GM13977 (cell line): ENCODE measurements around the gene PLIN5.
A peak's percentile ranks its signal among the peaks of the same experiment; 100 is the strongest.
"Not testable (repeated sequence)": the region's sequence is repeated elsewhere in the genome, so short reads cannot be mapped to it uniquely, and the experiment has no call there.

Source experiments
- DNase-seq: peaks from one replicate; pipeline ENCODE4 v3.0.0; 2012; ENCODE audit warnings: low spot score
- CTCF ChIP-seq: IDR thresholded peaks from 2 replicates; pipeline ENCODE4 v1.5.1; 2012; ENCODE audit warnings: mild to moderate bottlenecking, control low read depth; ENCODE audit not compliant: insufficient read depth; ENCODE audit errors: extremely low read depth, missing control alignments
- in situ Hi-C: fragments of 300-500 bp; cut with MboI; formaldehyde crosslinking; loops from one replicate; pipeline ENCODE4 v1.12.0; 2022; ENCODE audit warnings: low sequenced_read_pairs, low pct_unique_long_range_greater_than_20kb, mixed read lengths, inconsistent platforms; ENCODE audit not compliant: unreplicated experiment

The PLIN5 gene

GRCh38 chr19:4528843-4529242, 6.2 kb downstream of the PLIN5 start:
- DNase-seq, result no peak
- in situ Hi-C loops, result loop anchor here (10.0 kb wide), 1 partner anchor 254 kb away; the partner anchor contains the start of gene SHD
- no peak for TF ChIP-seq CTCF

- in situ Hi-C loops, result loop anchor here (10.0 kb wide), 1 partner anchor 253 kb away; the partner anchor contains the start of gene SHD
- DNase-seq, result not testable (repeated sequence)
Observed at GRCh38 chr19:4527377-4527776, 7.6 kb downstream of the PLIN5 start.

GRCh38 chr19:4525563-4526002, 9.4 kb downstream of the PLIN5 start:
- DNase-seq, result no peak
- TF ChIP-seq CTCF, result no peak
- in situ Hi-C loops, result loop anchor here (10.0 kb wide), 1 partner anchor 251 kb away; the partner anchor contains the start of gene SHD

GRCh38 chr19:4524808-4525562, 10.0 kb downstream of the PLIN5 start:
- in situ Hi-C loops, result loop anchor here (10.0 kb wide), 1 partner anchor 250 kb away; the partner anchor contains the start of gene SHD
- peak; percentile 83 for TF ChIP-seq CTCF
- peak; percentile 84 for DNase-seq

GRCh38 chr19:4523306-4524110, 11.5 kb downstream of the PLIN5 start:
- in situ Hi-C loops, result loop anchor here (10.0 kb wide), 1 partner anchor 249 kb away; the partner anchor contains the start of gene SHD
- peak; percentile 83 for TF ChIP-seq CTCF
- DNase-seq, result peak; percentile 76

GRCh38 chr19:4522291-4523002, 12.6 kb downstream of the PLIN5 start:
- DNase-seq, result no peak
- in situ Hi-C loops, result loop anchor here (10.0 kb wide), 1 partner anchor 248 kb away; the partner anchor contains the start of gene SHD
- TF ChIP-seq CTCF, result no peak
